HG02642 (cell line): ENCODE data around the gene ZNG1A.
A peak's percentile ranks its signal among the peaks of the same experiment; 100 is the strongest.
"Not testable (repeated sequence)": the region's sequence is repeated elsewhere in the genome, so short reads cannot be mapped to it uniquely, and the experiment has no call there.

Source experiments
- ATAC-seq: cut with Tn5 transposase; IDR thresholded peaks from one replicate; pipeline ENCODE4 v1.9.1; 2021; ENCODE audit warnings: mild to moderate bottlenecking; ENCODE audit not compliant: unreplicated experiment, poor library complexity

The ZNG1A gene

GRCh38 chr9:178970-179383 lies at the start of gene ZNG1A:
ZNG1A (minus strand) TSS chr9:179056; CDS start chr9:178969, 87 bp downstream.
- ATAC-seq = not testable (repeated sequence)

GRCh38 chr9:227860-228259 lies 49.0 kb upstream of the ZNG1A start:
- no peak for ATAC-seq

- ATAC-seq = no peak
These were observed 46.0 kb upstream of the ZNG1A start for GRCh38 chr9:224582-225520.

- ATAC-seq = no peak
These were observed 45.2 kb upstream of the ZNG1A start for GRCh38 chr9:224026-224425.

GRCh38 chr9:223152-223551 lies 44.3 kb upstream of the ZNG1A start:
- ATAC-seq = no peak

GRCh38 chr9:221989-222776 lies 43.3 kb upstream of the ZNG1A start:
- ATAC-seq = no peak

- no peak for ATAC-seq
These were observed 41.0 kb upstream of the ZNG1A start for GRCh38 chr9:219670-220365.

- not testable (repeated sequence) for ATAC-seq
These were observed 40.2 kb upstream of the ZNG1A start for GRCh38 chr9:219036-219435.

- no peak for ATAC-seq
These were observed 39.1 kb upstream of the ZNG1A start for GRCh38 chr9:217950-218349.

- no peak for ATAC-seq
These were observed 38.0 kb upstream of the ZNG1A start for GRCh38 chr9:216866-217265.

- ATAC-seq = no peak
These were observed 36.8 kb upstream of the ZNG1A start for GRCh38 chr9:215631-216155.

- ATAC-seq = peak; percentile 91
These were observed 36.0 kb upstream of the ZNG1A start, which contains the start of gene DOCK8 for GRCh38 chr9:214648-215493. DOCK8 (plus strand) TSS chr9:214865; CDS start chr9:214977, 112 bp downstream.

- no peak for ATAC-seq
These were observed 35.4 kb upstream of the ZNG1A start for GRCh38 chr9:214351-214647.

GRCh38 chr9:213901-214300 lies 35.0 kb upstream of the ZNG1A start:
- not testable (repeated sequence) for ATAC-seq

GRCh38 chr9:212297-212696 lies 33.4 kb upstream of the ZNG1A start:
- no peak for ATAC-seq

- no peak for ATAC-seq
These were observed 32.7 kb upstream of the ZNG1A start for GRCh38 chr9:211557-211956.

- no peak for ATAC-seq
These were observed 32.2 kb upstream of the ZNG1A start for GRCh38 chr9:211036-211435.

- ATAC-seq = no peak
These were observed 30.4 kb upstream of the ZNG1A start for GRCh38 chr9:209143-209758.

- no peak for ATAC-seq
These were observed 27.6 kb upstream of the ZNG1A start for GRCh38 chr9:206481-206880.
